Measurements from ENCODE around the gene RNF34.

GRCh38 chr12:121388421-121388981, 11.4 kb upstream of the RNF34 start:
- TF ChIP-seq POLR2AphosphoS5 (IDR thresholded peaks at IDR 0.05): no peak
- TF ChIP-seq, protein P1, sequence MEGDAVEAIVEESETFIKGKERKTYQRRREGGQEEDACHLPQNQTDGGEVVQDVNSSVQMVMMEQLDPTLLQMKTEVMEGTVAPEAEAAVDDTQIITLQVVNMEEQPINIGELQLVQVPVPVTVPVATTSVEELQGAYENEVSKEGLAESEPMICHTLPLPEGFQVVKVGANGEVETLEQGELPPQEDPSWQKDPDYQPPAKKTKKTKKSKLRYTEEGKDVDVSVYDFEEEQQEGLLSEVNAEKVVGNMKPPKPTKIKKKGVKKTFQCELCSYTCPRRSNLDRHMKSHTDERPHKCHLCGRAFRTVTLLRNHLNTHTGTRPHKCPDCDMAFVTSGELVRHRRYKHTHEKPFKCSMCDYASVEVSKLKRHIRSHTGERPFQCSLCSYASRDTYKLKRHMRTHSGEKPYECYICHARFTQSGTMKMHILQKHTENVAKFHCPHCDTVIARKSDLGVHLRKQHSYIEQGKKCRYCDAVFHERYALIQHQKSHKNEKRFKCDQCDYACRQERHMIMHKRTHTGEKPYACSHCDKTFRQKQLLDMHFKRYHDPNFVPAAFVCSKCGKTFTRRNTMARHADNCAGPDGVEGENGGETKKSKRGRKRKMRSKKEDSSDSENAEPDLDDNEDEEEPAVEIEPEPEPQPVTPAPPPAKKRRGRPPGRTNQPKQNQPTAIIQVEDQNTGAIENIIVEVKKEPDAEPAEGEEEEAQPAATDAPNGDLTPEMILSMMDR (IDR thresholded peaks at IDR 0.05): no peak
- TF ChIP-seq POLR2A (IDR thresholded peaks at IDR 0.05): no peak
